Globus pallidus (tissue), 1 donor: ENCODE measurements around the gene EGF.
"Not testable (repeated sequence)": the region's sequence is repeated elsewhere in the genome, so short reads cannot be mapped to it uniquely, and the experiment has no call there.

ENCODE experiments used
- DNase-seq: peaks from one replicate; pipeline ENCODE4 v3.0.0-alpha.2; 2015; ENCODE audit warnings: low spot score

Gene EGF

DNA sequence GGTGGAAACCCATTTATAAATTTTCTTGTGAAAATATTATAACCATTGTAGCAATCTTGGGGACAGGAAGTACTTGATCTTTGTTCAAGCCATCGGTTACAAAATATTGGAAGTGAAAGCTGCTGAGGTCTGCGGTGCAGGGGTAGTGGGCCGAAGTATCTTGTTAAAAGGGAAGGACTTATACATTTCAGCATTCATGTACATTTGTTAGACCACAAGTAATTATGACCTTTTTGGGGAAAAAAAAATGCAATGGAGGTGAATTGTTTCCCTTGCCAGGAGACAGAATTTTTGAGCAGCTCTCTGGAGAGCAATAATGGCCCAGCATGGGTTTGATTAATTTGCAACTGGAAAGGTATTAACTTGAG, 121.3 kb downstream of the EGF start:
- no peak for DNase-seq

- not testable (repeated sequence) for DNase-seq
Measured at GRCh38 chr4:110039164-110039563, 126.5 kb downstream of the EGF start.

DNA sequence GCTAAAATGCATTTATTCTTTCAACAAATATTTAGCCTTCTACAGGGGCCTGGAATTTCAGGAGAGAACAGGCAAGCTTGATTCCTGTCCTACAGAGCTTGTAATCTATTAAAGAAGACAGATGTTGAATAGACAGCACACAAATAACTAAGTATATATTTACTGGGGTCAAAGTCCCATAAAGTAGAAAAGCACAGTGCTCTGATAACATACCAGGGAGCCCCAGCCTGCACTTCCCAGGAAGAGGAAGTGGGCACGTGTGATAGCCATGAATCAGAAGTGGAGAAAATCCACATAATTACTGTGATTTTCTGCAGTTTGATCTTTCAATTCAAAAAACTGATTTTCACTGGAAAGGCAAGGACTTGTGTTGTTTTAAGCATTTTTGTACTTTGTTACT, 129.1 kb downstream of the EGF start:
- DNase-seq = no peak

- DNase-seq = no peak
Measured at GRCh38 chr4:110042545-110043517, 130.1 kb downstream of the EGF start.

- peak; percentile 66 for DNase-seq
Measured at GRCh38 chr4:110046588-110047049, 133.9 kb downstream of the EGF start.

GRCh38 chr4:110049951-110050925, 137.6 kb downstream of the EGF start:
- peak; percentile 65 for DNase-seq

DNA sequence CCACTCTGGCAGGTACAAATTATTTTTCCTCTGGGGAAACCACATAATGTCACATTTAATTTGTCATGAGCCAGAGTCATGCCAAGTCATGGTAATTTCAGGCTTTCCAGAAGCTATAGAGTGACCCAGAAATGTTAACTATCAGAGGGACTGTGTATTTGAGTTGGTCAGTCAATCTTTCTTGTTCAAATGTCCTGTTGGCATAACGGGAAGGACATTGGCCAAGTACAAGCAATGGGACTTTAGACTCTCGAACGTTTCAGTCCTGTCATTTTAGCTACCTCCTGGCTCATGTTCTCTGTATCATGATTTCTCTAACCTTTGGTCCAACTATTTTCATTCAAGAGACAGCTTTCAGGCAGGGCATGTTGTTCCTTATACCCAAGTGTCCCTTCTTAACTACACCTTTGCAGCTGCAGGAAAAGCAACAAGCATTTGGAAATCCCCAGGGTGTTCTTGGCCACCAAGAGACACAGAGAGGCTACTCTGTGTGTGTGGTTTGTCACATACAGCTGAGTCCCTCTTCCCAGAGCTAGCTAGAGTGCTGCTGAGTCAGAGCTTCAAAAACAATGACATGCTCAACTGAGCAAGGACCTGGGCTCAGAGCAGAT, 142.6 kb downstream of the EGF start:
- peak; percentile 63 for DNase-seq

DNA sequence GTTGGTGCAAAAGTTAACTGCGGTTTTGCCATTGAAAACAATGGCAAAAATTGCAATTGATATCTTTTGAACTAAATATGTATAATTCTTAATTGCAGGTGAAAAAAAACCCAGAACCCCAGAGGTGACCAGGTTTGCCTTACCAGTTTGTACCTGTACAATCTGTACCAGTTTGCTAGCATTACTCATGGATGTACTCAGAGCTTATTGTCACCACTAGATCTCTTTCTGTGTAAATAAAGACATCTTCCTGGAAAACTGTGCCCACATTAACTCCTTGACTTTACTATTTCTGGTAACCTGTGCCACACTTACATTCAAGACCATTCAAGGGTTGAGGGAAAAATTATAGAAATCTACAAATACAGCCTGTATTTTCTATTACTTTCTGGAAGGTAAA, 146.0 kb downstream of the EGF start:
- no peak for DNase-seq

- DNase-seq = no peak
Measured at GRCh38 chr4:110059556-110060191, 147.0 kb downstream of the EGF start.

GRCh38 chr4:110061076-110061475, 148.4 kb downstream of the EGF start:
- DNase-seq = no peak
